ENCODE measurements around the gene QSOX2.

QSOX2 gene

GRCh38 chr9:136225748-136226679 lies 19.6 kb downstream of the QSOX2 start:
- Histone ChIP-seq H3K9me3 (no peaks in the 10 kb centered on the region), H3K27ac (no peak overlapping the region), H3K36me3 (peaks cover 0 to 42% (median 32%) of the 10 kb centered on the region in 3 donors), H3K4me1 (no peaks in the 10 kb centered on the region), H3K27me3 (no peaks in the 10 kb centered on the region), H3K4me3 (no peak overlapping the region)
- peak; percentile 56 to 62 for TF ChIP-seq CTCF (IDR thresholded peaks at IDR 0.05)
- DNase-seq: peak in 1 of 2 donors; percentile 35
- intact Hi-C loops (cut with DNase I; ENCODE audit: low total_unique reads): no loop called here

GRCh38 chr9:136225366-136225747 lies 20.3 kb downstream of the QSOX2 start:
- Histone ChIP-seq H3K9me3 (no peaks in the 10 kb centered on the region), H3K27ac (no peak overlapping the region), H3K27me3 (no peaks in the 10 kb centered on the region), H3K4me3 (no peak overlapping the region), H3K36me3 (peaks cover 0 to 48% (median 33%) of the 10 kb centered on the region in 3 donors), H3K4me1 (no peaks in the 10 kb centered on the region)
- TF ChIP-seq CTCF (IDR thresholded peaks at IDR 0.05): no peak
- intact Hi-C loops (cut with DNase I; ENCODE audit: low total_unique reads): no loop called here
- no peak for DNase-seq

GRCh38 chr9:136223871-136224640 lies 21.6 kb downstream of the QSOX2 start:
- Histone ChIP-seq H3K27ac (no peak overlapping the region), H3K4me1 (no peaks in the 10 kb centered on the region), H3K4me3 (no peak overlapping the region), H3K36me3 (peaks cover 0 to 55% (median 39%) of the 10 kb centered on the region in 3 donors), H3K27me3 (no peaks in the 10 kb centered on the region), H3K9me3 (no peaks in the 10 kb centered on the region)
- intact Hi-C loops (cut with DNase I; ENCODE audit: low total_unique reads): no loop called here
- no peak for TF ChIP-seq CTCF (IDR thresholded peaks at IDR 0.05)
- no peak for DNase-seq

- intact Hi-C loops (cut with DNase I; ENCODE audit: low total_unique reads): no loop called here
- no peak for DNase-seq
- peaks cover 0 to 67% (median 51%) of the 10 kb centered on the region in 3 donors for H3K36me3 ChIP-seq
These were observed 22.7 kb downstream of the QSOX2 start for GRCh38 chr9:136222906-136223285.

More at GRCh38 chr9:136222906-136223285, 22.7 kb downstream of the QSOX2 start:
- Histone ChIP-seq H3K27me3 (no peaks in the 10 kb centered on the region), H3K4me3 (no peak overlapping the region), H3K9me3 (no peaks in the 10 kb centered on the region), H3K4me1 (no peaks in the 10 kb centered on the region), H3K27ac (no peak overlapping the region)
- TF ChIP-seq CTCF (IDR thresholded peaks at IDR 0.05): no peak

Data from tibial artery (tissue), 4 donors.